AG09319 (cell line): ENCODE measurements around the gene KRT20.
"Not testable (repeated sequence)": the region's sequence is repeated elsewhere in the genome, so short reads cannot be mapped to it uniquely, and the experiment has no call there.

Experiments
- DNase-seq: peaks from one replicate; pipeline ENCODE4 v3.0.0-alpha.2; 2010; ENCODE audit warnings: low read depth; ENCODE audit errors: extremely low read depth
- CTCF ChIP-seq: IDR thresholded peaks from 2 replicates; pipeline ENCODE4 v1.5.1; 2011; ENCODE audit warnings: low read depth, mild to moderate bottlenecking, inconsistent platforms, low read length, moderate library complexity

KRT20 gene

GRCh38 chr17:40862985-40863733, 21.9 kb downstream of the KRT20 start:
- DNase-seq = no peak
- TF ChIP-seq CTCF = peak; percentile 4; the same call in 1 of the 2 replicates

GRCh38 chr17:40859536-40859935, 25.5 kb downstream of the KRT20 start:
- no peak for DNase-seq
- TF ChIP-seq CTCF = no peak

GRCh38 chr17:40858667-40859066, 26.4 kb downstream of the KRT20 start:
- not testable (repeated sequence) for DNase-seq

- no peak for TF ChIP-seq CTCF
Observed at GRCh38 chr17:40857535-40857934, 27.5 kb downstream of the KRT20 start.

GRCh38 chr17:40854175-40854814, 30.7 kb downstream of the KRT20 start:
- DNase-seq = peak; percentile 52
- no peak for TF ChIP-seq CTCF

More at GRCh38 chr17:40857535-40857934, 27.5 kb downstream of the KRT20 start:
- peak; percentile 54 for DNase-seq

GRCh38 chr17:40852364-40852763, 32.7 kb downstream of the KRT20 start:
- no peak for DNase-seq
- TF ChIP-seq CTCF = no peak

GRCh38 chr17:40850293-40850972, 34.6 kb downstream of the KRT20 start:
- no peak for DNase-seq
- no peak for TF ChIP-seq CTCF
